ENCODE results near the gene LNP1. TPM values are rescaled to one million over a fixed set of nuclear protein-coding genes. Genes with fewer than 3 reads are reported as not detected.
"Not testable (repeated sequence)": the region's sequence is repeated elsewhere in the genome, so short reads cannot be mapped to it uniquely, and the experiment has no call there.

The LNP1 gene
- total RNA-seq, 1 donor from 2014 or later, result 1.3 TPM

DNA sequence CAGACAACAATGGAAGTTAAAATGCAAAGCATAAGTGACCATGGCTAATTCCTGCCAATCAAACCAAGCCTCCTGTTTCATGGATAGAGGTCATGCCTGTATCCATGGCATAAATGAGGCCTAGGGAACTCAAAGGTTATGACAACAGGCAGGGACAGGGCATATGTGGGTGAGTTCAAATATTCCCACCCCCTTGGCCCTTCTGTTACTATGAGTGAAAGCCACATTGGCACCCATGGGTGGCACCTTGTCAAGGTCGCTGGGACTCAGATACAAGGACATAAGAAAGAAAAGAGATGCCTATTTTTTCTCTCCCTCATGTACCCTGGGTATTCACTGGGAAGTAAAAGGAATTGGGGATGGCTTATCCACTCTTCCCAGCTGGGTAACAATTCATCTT, 65.8 kb downstream of the LNP1 start:
- TF ChIP-seq, protein P1, sequence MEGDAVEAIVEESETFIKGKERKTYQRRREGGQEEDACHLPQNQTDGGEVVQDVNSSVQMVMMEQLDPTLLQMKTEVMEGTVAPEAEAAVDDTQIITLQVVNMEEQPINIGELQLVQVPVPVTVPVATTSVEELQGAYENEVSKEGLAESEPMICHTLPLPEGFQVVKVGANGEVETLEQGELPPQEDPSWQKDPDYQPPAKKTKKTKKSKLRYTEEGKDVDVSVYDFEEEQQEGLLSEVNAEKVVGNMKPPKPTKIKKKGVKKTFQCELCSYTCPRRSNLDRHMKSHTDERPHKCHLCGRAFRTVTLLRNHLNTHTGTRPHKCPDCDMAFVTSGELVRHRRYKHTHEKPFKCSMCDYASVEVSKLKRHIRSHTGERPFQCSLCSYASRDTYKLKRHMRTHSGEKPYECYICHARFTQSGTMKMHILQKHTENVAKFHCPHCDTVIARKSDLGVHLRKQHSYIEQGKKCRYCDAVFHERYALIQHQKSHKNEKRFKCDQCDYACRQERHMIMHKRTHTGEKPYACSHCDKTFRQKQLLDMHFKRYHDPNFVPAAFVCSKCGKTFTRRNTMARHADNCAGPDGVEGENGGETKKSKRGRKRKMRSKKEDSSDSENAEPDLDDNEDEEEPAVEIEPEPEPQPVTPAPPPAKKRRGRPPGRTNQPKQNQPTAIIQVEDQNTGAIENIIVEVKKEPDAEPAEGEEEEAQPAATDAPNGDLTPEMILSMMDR (IDR thresholded peaks at IDR 0.05), result no peak
- no peak for DNase-seq (ENCODE audit: low spot score in 2 of 2)
- H3K27me3 ChIP-seq, result no peaks in the 10 kb centered on the region
- intact Hi-C loops (cut with DNase I), result no loop called here
- H3K27ac ChIP-seq, result no peak overlapping the region
- H3K4me3 ChIP-seq, result no peak overlapping the region
- no peaks in the 10 kb centered on the region for H3K36me3 ChIP-seq
- H3K9me3 ChIP-seq, result no peaks in the 10 kb centered on the region
- no peaks in the 10 kb centered on the region for H3K4me1 ChIP-seq

DNA sequence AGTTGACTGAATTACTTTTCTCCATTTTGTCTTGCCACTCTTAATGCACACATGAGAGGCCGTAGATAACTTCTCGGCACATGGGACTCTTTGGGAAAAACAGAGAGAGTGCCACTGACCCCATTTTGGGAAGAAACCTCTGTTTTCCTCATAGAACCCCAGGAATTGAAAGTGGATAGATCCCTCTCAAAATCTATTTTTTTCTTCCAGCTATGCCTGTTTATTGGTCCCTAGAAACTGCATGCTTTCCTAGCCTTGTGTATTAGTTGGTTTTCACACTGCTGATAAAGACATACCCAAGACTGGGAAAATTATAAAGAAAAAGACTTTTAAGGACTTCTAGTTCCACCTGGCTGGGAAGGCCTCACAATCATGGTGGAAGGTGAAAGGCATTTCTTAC, 67.3 kb downstream of the LNP1 start:
- intact Hi-C loops (cut with DNase I), result no loop called here
- Histone ChIP-seq H3K36me3 (no peaks in the 10 kb centered on the region), H3K4me1 (no peaks in the 10 kb centered on the region), H3K9me3 (no peaks in the 10 kb centered on the region), H3K4me3 (no peak overlapping the region), H3K27ac (no peak overlapping the region), H3K27me3 (no peaks in the 10 kb centered on the region)
- TF ChIP-seq, protein P1 (IDR thresholded peaks at IDR 0.05), result no peak
- no peak for DNase-seq (ENCODE audit: low spot score in 2 of 2)

DNA sequence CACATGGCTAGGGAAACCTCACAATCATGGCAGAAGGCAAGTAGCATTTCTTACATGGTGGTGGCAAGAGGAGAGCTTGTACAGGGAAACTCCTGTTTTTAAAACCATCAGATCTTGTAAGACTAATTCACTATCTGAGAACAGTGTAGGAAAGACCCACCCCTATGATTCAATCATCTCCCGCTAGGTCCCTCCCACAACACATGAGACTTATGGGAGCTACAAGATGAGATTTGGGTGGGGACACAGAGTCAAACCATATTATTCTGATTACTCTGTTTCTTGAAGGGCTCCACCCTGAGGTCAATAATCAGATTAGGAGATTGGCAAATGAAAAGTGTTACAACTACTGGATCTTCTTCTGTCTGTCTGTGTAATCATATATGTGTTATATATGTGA, 69.6 kb downstream of the LNP1 start:
- no peak for DNase-seq (ENCODE audit: low spot score in 2 of 2)
- H3K4me3 ChIP-seq, result no peak overlapping the region
- no peaks in the 10 kb centered on the region for H3K27me3 ChIP-seq
- no peaks in the 10 kb centered on the region for H3K36me3 ChIP-seq
- no peaks in the 10 kb centered on the region for H3K4me1 ChIP-seq
- TF ChIP-seq, protein P1 (IDR thresholded peaks at IDR 0.05), result no peak
- H3K27ac ChIP-seq, result no peak overlapping the region
- intact Hi-C loops (cut with DNase I), result no loop called here
- no peaks in the 10 kb centered on the region for H3K9me3 ChIP-seq

DNA sequence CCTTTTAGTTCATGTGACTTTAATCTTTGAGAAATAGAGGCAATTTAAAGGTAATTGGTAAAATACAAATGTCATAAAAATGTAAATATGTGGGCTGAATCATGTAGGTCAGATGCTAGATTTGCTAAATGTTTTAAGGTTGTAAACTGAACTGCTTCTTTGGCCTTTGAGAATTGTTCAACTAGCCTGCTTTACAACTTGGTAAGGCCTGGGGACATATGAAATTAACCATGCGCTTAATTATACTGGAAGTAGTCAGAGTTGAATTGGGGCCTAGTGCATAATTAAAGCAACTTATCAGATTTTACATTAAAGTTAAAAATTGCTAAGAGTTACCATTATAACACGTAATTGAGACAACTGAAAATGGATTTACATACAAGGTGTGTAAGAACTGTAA, 70.1 kb downstream of the LNP1 start:
- TF ChIP-seq, protein P1 (IDR thresholded peaks at IDR 0.05), result no peak
- Histone ChIP-seq H3K9me3 (no peaks in the 10 kb centered on the region), H3K27me3 (no peaks in the 10 kb centered on the region), H3K4me3 (no peak overlapping the region), H3K27ac (no peak overlapping the region), H3K4me1 (no peaks in the 10 kb centered on the region), H3K36me3 (no peaks in the 10 kb centered on the region)
- intact Hi-C loops (cut with DNase I), result no loop called here
- DNase-seq (ENCODE audit: low spot score in 2 of 2), result no peak

DNA sequence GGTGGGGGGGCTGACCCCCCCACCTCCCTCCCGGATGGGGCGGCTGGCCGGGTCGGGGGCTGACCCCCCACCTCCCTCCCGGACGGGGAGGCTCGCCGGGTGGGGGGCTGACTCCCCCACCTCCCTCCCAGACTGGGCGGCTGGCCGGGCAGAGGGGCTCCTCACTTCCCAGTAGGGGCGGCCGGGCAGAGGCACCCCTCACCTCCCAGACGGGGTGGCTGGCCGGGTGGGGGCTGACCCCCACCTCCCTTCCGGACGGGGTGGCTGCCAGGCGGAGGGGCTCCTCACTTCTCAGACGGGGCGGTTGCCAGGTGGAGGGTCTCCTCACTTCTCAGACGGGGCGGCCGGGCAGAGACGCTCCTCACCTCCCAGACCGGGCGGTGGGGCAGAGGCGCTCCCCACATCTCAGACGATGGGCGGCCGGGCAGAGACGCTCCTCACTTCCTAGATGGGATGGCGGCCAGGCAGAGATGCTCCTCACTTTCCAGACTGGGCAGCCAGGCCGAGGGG, 76.6 kb downstream of the LNP1 start:
- H3K4me1 ChIP-seq; H3K27ac ChIP-seq; intact Hi-C loops (cut with DNase I); H3K9me3 ChIP-seq; H3K4me3 ChIP-seq; H3K27me3 ChIP-seq; H3K36me3 ChIP-seq; DNase-seq (ENCODE audit: low spot score in 2 of 2): not testable (repeated sequence)

DNA sequence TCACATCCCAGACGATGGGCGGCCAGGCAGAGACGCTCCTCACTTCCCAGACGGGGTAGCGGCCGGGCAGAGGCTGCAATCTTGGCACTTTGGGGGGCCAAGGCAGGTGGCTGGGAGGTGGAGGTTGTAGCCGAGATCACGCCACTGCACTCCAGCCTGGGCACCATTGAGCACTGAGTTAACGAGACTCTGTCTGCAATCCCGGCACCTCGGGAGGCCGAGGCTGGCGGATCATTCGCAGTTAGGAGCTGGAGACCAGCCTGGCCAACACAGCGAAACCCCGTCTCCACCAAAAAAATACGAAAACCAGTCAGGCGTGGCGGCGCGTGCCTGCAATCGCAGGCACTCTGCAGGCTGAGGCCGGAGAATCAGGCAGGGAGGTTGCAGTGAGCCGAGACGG, 77.2 kb downstream of the LNP1 start:
- DNase-seq (ENCODE audit: low spot score in 2 of 2); H3K27ac ChIP-seq; H3K27me3 ChIP-seq; H3K4me1 ChIP-seq; H3K9me3 ChIP-seq; H3K4me3 ChIP-seq; H3K36me3 ChIP-seq; intact Hi-C loops (cut with DNase I): not testable (repeated sequence)

DNA sequence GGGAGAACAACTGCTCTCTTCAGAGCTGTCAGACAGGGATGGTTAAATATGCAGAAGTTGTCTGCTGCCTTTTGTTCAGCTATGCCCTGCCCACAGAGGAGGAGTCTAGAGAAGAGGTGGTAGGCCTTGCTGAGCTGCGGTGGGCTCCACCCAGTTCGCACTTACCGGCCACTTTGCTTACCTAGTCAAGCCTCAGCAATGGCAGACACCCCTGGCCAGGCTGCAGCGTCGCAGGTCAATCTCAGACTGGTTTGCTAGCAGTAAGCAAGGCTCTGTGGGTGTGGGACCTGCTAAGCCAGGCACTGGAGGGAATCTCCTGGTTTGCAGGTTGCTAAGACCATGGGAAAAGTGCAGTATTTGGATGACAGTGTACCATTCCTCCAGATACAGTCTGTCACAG, 78.7 kb downstream of the LNP1 start:
- intact Hi-C loops (cut with DNase I), result no loop called here
- H3K27ac ChIP-seq, result no peak overlapping the region
- no peaks in the 10 kb centered on the region for H3K9me3 ChIP-seq
- no peaks in the 10 kb centered on the region for H3K27me3 ChIP-seq
- no peaks in the 10 kb centered on the region for H3K36me3 ChIP-seq
- DNase-seq (ENCODE audit: low spot score in 2 of 2), result no peak
- H3K4me1 ChIP-seq, result no peaks in the 10 kb centered on the region
- TF ChIP-seq, protein P1 (IDR thresholded peaks at IDR 0.05), result no peak
- no peak overlapping the region for H3K4me3 ChIP-seq
